BLaER1 treated with 17β-estradiol and CSF1 and Interleukin-3, amounts not matched to agents 10 nM and 100 nM (cell line): Measurements from ENCODE around the gene PEX10.

Source experiments
- H3K27ac ChIP-seq, 11 experiments: shearing (Covaris generic); formaldehyde crosslinking; 2 replicates each; pipeline ENCODE4 v1.8.1; 2022
- H3K27me3 ChIP-seq, 11 experiments: shearing (Covaris generic); formaldehyde crosslinking; 2 replicates each; pipeline ENCODE4 v1.8.1; 2022
- H3K36me3 ChIP-seq, 11 experiments: shearing (Covaris generic); formaldehyde crosslinking; 2 replicates each; pipeline ENCODE4 v1.8.1; 2022
- H3K4me1 ChIP-seq, 10 experiments: shearing (Covaris generic); formaldehyde crosslinking; 2 replicates each; pipeline ENCODE4 v1.8.1; 2022
- H3K4me2 ChIP-seq, 11 experiments: shearing (Covaris generic); formaldehyde crosslinking; 2 replicates each; pipeline ENCODE4 v1.8.1; 2022
- H3K4me3 ChIP-seq, 10 experiments: shearing (Covaris generic); formaldehyde crosslinking; 2 replicates each; pipeline ENCODE4 v1.8.1; 2022
- H3K9ac ChIP-seq, 11 experiments: shearing (Covaris generic); formaldehyde crosslinking; 2 replicates each; pipeline ENCODE4 v1.8.1; 2022
- H3K9me3 ChIP-seq, 11 experiments: shearing (Covaris generic); formaldehyde crosslinking; replicated peaks in 1 of 11; 2 replicates each; pipeline ENCODE4 v1.8.1; 2022
- H4K20me1 ChIP-seq, 11 experiments: shearing (Covaris generic); formaldehyde crosslinking; 2 replicates each; pipeline ENCODE4 v1.8.1; 2022
- Cebpa-rat ChIP-seq, 11 experiments: shearing (Covaris generic); IDR thresholded peaks; 2 replicates each; pipeline ENCODE4 v1.8.1; 2022

The PEX10 gene

GRCh38 chr1:2406451-2407041, 5.8 kb downstream of the PEX10 start:
- H3K9me3 ChIP-seq, result no peaks in the 10 kb centered on the region

DNA sequence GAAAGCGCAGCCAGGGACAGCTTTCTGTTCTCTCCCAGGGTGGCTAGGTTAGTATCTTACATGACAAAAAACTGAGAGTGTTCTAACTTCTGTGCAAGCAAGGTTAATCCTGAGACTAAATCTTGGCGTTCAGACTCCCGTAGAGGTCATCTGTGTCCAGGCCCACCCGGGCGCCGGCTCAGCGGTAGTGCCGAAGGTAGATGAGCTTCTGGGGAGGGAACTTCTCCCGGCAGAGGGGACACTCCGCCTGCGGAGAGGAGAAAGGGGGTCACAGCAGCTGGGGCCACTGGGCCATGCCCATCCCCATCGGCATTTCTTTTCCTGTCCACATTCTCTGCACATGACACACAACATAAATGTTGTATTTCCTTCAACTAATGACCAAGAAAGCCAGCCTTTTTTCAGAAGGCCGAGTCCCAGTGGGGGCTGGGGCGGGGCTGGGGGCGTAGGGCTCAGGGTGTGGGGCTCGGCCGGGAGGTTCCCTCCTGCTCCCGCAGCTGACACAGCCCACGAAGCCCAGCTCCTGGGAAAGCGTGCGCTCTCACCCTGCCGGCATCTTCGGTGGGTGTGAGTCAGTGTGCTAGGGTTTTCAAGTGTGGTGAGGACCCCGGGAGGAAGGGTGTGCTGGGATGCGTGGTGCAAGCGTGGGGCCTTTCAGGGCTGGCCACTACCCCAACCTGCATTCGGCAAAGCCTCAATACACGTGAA, 6.6 kb downstream of the PEX10 start:
- no peak overlapping the region for H3K27ac ChIP-seq
- no peaks in the 10 kb centered on the region for H3K9me3 ChIP-seq
- peaks cover 58 to 93% (median 80%) of the 10 kb centered on the region in 11 experiments for H3K36me3 ChIP-seq
- peaks cover 21 to 65% (median 47%) of the 10 kb centered on the region in 11 experiments; a peak in 21 of 22 replicates for H4K20me1 ChIP-seq
- H3K4me1 ChIP-seq, result 0 out of 20 replicates have a peak, but pooled peaks cover 0 to 4% (median 0%) of the 10 kb centered on the region in 10 experiments
- H3K4me2 ChIP-seq, result no peak overlapping the region
- peak overlapping the region in 5 of 11 experiments; percentile 7 to 41 (median 19); a peak in 2 of 22 replicates for H3K9ac ChIP-seq
- no peaks in the 10 kb centered on the region for H3K27me3 ChIP-seq
- TF ChIP-seq Cebpa-rat (IDR thresholded peaks at IDR 0.05), result no peak
- H3K4me3 ChIP-seq, result no peak overlapping the region

More at GRCh38 chr1:2406451-2407041, 5.8 kb downstream of the PEX10 start:
- Histone ChIP-seq H3K4me2 (no peak overlapping the region), H4K20me1 (peaks cover 19 to 60% (median 43%) of the 10 kb centered on the region in 11 experiments; a peak in 21 of 22 replicates), H3K4me3 (no peak overlapping the region), H3K9ac (no peak overlapping the region), H3K4me1 (peaks cover 3 to 11% (median 7%) of the 10 kb centered on the region in 10 experiments; a peak in 19 of 20 replicates), H3K27ac (no peak overlapping the region), H3K36me3 (peaks cover 54 to 88% (median 75%) of the 10 kb centered on the region in 11 experiments), H3K27me3 (no peaks in the 10 kb centered on the region)
- no peak for TF ChIP-seq Cebpa-rat (IDR thresholded peaks at IDR 0.05)

DNA sequence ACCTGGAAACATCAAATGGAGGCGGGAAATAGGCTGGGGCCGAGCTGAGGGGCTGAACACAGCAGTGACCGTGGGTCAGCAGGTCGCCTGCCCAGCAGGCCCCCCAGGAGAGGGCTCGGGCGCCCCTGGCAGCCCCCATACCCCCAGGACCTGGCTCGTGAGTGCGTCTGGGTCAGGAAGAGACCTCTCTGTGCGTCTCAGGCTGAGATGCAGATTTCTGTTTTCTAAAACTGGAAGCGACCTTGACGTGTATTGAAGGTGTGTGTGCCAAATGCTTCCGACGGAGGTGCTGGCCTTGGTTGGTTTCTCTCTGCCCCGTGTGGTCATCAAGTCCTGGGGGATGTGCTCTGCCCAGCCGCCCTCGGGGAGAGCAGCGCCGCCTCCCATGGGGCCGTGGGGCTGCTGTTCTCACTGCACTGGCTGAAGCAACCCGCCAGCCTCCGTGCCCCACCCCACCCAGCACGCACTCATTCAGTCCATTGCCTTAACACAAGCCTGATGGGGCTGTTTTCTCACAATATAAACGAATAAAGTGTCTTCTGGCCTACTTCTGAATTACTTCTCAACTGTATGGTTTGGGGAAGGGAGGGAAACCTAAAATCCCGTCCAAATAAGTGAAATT, 7.4 kb downstream of the PEX10 start:
- H4K20me1 ChIP-seq, result peaks cover 26 to 72% (median 55%) of the 10 kb centered on the region in 11 experiments; a peak in 21 of 22 replicates
- peak overlapping the region in 5 of 11 experiments; percentile 7 to 41 (median 19); a peak in 4 of 22 replicates for H3K9ac ChIP-seq
- H3K4me3 ChIP-seq, result no peak overlapping the region
- no peak for TF ChIP-seq Cebpa-rat (IDR thresholded peaks at IDR 0.05)
- no peaks in the 10 kb centered on the region for H3K9me3 ChIP-seq
- H3K27me3 ChIP-seq, result no peaks in the 10 kb centered on the region
- no peak overlapping the region for H3K27ac ChIP-seq
- H3K36me3 ChIP-seq, result peaks cover 65 to 95% (median 85%) of the 10 kb centered on the region in 11 experiments
- no peaks in the 10 kb centered on the region for H3K4me1 ChIP-seq
- H3K4me2 ChIP-seq, result no peak overlapping the region

DNA sequence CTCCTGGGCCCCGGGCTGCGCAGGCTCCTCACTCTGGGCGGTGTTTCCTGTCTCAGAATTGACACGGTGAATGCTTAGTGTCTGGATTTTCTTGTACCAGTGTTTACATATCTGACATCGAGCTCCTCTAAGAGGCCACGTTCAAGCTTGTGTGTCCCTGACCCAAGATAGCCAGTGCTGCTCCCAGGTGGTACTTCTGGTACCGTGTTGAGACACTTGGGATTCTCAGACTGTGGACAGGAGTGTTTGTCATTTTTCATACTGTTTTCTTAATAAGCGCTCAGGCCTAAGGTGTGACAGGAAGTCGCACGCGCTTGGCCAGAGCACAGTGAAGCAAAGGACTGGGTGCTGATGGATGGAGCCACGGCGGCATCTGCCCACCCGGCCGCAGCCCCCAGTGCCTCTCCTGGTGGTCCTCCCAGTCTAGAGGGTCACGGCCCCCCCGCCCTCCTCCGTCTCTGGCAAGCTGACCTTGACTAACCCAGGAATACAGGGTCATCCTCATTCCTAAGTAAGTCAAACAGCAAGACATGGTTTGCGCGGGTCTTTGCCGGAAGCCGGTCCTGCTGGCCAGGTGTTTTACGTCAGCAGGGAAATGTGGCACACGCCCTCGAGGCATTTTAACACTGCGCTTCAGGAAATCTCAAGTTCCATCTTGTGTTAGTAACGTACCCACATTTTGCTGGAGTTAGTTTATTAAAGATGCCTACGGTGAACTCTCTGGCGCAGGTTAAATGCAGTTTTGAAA, 8.0 kb downstream of the PEX10 start:
- Histone ChIP-seq H3K27me3 (no peaks in the 10 kb centered on the region), H3K4me1 (no peaks in the 10 kb centered on the region), H4K20me1 (peaks cover 31 to 79% (median 62%) of the 10 kb centered on the region in 11 experiments; a peak in 21 of 22 replicates), H3K4me3 (no peak overlapping the region), H3K36me3 (peaks cover 72 to 95% (median 87%) of the 10 kb centered on the region in 11 experiments), H3K9ac (peak overlapping the region in 1 of 11 experiments; percentile 4; a peak in 1 of 22 replicates), H3K4me2 (no peak overlapping the region), H3K9me3 (no peaks in the 10 kb centered on the region), H3K27ac (no peak overlapping the region)
- no peak for TF ChIP-seq Cebpa-rat (IDR thresholded peaks at IDR 0.05)

DNA sequence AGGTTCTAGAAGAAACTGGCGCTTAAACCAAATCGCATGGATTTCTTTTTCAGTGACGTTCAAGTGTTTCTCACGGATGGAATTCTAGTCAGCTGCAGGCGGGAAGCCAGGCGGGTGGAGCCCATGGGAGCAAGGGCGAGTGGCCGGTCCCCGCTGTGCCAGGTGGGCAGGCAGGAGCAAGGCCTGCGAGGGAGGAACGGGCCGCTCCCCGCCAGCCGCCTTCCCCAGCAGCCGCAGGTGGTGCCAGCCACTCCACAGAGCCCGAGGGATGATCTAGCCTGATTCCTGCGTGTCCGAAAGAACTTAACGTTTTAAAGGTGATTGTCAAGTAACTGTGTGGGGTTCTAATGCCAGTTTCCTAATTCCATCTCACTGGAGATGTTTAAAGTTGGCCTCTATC, 9.1 kb downstream of the PEX10 start:
- no peak overlapping the region for H3K9ac ChIP-seq
- peaks cover 81 to 95% (median 90%) of the 10 kb centered on the region in 11 experiments for H3K36me3 ChIP-seq
- no peak overlapping the region for H3K27ac ChIP-seq
- H3K4me3 ChIP-seq, result no peak overlapping the region
- H3K9me3 ChIP-seq, result no peaks in the 10 kb centered on the region
- no peak overlapping the region for H3K4me2 ChIP-seq
- peaks cover 31 to 89% (median 69%) of the 10 kb centered on the region in 11 experiments; a peak in 21 of 22 replicates for H4K20me1 ChIP-seq
- no peaks in the 10 kb centered on the region for H3K27me3 ChIP-seq
- TF ChIP-seq Cebpa-rat (IDR thresholded peaks at IDR 0.05), result no peak
- H3K4me1 ChIP-seq, result no peaks in the 10 kb centered on the region

DNA sequence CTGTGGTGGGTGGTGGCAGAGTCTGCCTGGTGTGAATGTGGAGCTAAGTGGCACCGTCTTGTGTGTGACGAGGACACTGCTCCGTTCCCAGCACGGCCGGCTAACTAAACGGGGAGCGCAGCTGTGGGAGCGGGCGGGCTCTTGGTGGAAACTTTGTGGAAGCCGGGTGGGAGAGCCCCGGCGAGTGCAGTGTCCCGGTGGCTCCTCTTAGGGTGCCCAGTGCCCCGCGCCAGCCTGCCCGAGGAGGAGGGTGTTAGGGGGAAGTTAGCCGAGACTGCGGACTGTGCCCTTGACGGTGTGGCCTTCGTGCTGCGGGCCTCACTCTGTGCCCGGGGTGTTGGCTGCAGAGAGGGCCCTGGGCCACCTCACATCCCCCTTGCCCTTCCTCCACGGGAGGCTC, 9.9 kb downstream of the PEX10 start:
- no peak for TF ChIP-seq Cebpa-rat (IDR thresholded peaks at IDR 0.05)
- H3K27ac ChIP-seq, result no peak overlapping the region
- H3K4me3 ChIP-seq, result no peak overlapping the region
- peaks cover 31 to 96% (median 73%) of the 10 kb centered on the region in 11 experiments; a peak in 21 of 22 replicates for H4K20me1 ChIP-seq
- H3K36me3 ChIP-seq, result peaks cover 86 to 97% (median 95%) of the 10 kb centered on the region in 11 experiments
- no peak overlapping the region for H3K4me2 ChIP-seq
- H3K9me3 ChIP-seq, result no peaks in the 10 kb centered on the region
- H3K9ac ChIP-seq, result no peak overlapping the region
- H3K27me3 ChIP-seq, result no peaks in the 10 kb centered on the region
- H3K4me1 ChIP-seq, result no peaks in the 10 kb centered on the region

DNA sequence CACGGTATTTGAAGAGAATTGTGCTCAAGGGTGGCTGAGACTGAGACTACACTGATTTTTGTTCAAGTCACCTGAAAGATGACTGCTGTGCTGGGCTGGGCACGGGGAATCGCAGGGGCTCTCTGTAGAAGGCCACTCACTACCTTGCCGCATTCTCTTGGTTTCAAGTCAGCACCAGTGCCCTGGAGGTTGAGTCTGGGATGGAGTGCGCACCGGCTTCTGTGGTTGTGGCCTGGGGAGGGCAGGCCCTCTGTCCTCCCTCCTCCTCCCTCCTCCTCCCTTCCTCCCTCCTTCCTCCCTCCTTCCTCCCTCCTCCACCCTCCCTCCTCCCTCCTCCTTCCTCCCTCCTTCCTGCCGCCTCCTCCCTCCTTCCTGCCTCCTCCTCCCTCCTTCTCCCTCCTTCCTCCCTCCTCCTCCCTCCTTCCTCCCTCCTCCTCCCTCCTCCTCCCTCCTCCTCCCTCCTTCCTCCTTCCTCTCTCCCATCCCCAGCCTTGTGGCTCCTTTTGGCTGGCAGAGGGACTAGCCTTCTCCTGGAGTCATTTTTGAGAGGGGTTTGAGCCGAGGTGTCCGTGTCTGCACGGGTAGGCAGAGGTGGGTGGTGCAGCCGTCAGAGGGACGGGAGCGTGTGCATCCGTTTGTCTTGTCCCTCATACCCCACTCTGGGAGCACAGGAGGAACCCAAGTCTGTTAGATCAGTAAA, 11.3 kb downstream of the PEX10 start:
- Histone ChIP-seq H3K27ac (no peak overlapping the region), H3K4me2 (no peak overlapping the region), H3K9ac (peak overlapping the region in 2 of 11 experiments; percentile 18 to 29; a peak in 1 of 22 replicates), H3K36me3 (peaks cover 92 to 97% (median 96%) of the 10 kb centered on the region in 11 experiments), H3K27me3 (no peaks in the 10 kb centered on the region), H4K20me1 (peaks cover 31 to 96% (median 82%) of the 10 kb centered on the region in 11 experiments; a peak in 21 of 22 replicates), H3K4me3 (no peak overlapping the region), H3K9me3 (no peaks in the 10 kb centered on the region), H3K4me1 (peaks cover 0 to 7% (median 0%) of the 10 kb centered on the region in 10 experiments; a peak in 3 of 20 replicates)
- no peak for TF ChIP-seq Cebpa-rat (IDR thresholded peaks at IDR 0.05)

DNA sequence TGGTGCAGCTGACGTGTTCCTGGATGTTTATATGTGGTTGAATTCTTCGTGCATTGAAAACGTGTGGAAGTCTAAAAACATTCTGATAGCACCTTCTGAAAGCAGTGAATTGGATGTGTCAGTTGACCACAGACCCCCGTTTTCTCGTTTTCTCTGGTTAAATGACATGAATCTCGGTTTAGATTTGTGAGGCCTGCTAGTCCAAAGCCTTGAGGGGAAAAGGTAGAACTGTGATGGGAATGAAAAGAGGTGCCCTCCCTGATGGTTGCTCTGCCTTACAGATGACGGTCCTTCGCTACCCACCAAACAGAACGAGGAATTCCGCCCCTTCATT, 11.8 kb downstream of the PEX10 start:
- Histone ChIP-seq H3K27me3 (no peaks in the 10 kb centered on the region), H3K9ac (peak overlapping the region in 2 of 11 experiments; percentile 18 to 29; a peak in 1 of 22 replicates), H3K4me3 (no peak overlapping the region), H3K4me2 (no peak overlapping the region), H3K9me3 (no peaks in the 10 kb centered on the region), H4K20me1 (peaks cover 31 to 97% (median 85%) of the 10 kb centered on the region in 11 experiments; a peak in 21 of 22 replicates), H3K27ac (no peak overlapping the region), H3K4me1 (peaks cover 0 to 11% (median 0%) of the 10 kb centered on the region in 10 experiments; a peak in 3 of 20 replicates), H3K36me3 (peaks cover 95 to 97% (median 96%) of the 10 kb centered on the region in 11 experiments)
- no peak for TF ChIP-seq Cebpa-rat (IDR thresholded peaks at IDR 0.05)
